A549 (cell line): ENCODE results near the gene MYO10. TPM values are rescaled to one million over a fixed set of nuclear protein-coding genes. Genes with fewer than 3 reads are reported as not detected.

ENCODE experiments used
- ATAC-seq, 2 experiments: fragments of 200-7000 bp in 1 of 2; fragments of >200 bp in 1 of 2; cut with Nextera tagmentation in 1 of 2; cut with Tn5 transposase in 1 of 2; 3 replicates each; pipeline versions ENCODE4 v1.8.0 to v1.9.1; 2018 to 2020; ENCODE audit warnings: mild to moderate bottlenecking in 1 of 2, moderate library complexity in 1 of 2
- CTCF ChIA-PET: fragments of 300-600 bp; sonication (Branson Sonifier 250); formaldehyde crosslinking; extraction: SDS; loops from one replicate; lab custom pipeline; 2021; ENCODE audit warnings: antibody characterized with exemption, inconsistent platforms; lab: Yijun Ruan, JAX
- POLR2A ChIA-PET: fragments of 350-600 bp; formaldehyde crosslinking; extraction: SDS; loops from one replicate; lab custom pipeline; 2021; ENCODE audit warnings: antibody characterized with exemption, inconsistent platforms; lab: Yijun Ruan, JAX
- DNase-seq, 2 experiments: peaks; one replicate each; pipeline versions ENCODE4 v3.0.0 to v3.0.0-alpha.2; 2011 to 2016; ENCODE audit warnings: low read depth in 1 of 2, low spot score in 1 of 2
- FAIRE-seq: peaks from 2 replicates; lab custom pipeline; 2011; peaks lifted over from hg19 to GRCh38; lab: Jason Lieb, UNC
- H3K27ac ChIP-seq, 2 experiments: fragments of >200 bp; sonication (Bioruptor Twin); formaldehyde crosslinking; 3 replicates each; pipeline ENCODE4 v1.5.1; 2016 to 2017
- H3K4me1 ChIP-seq: fragments of >200 bp; sonication (Bioruptor Twin); formaldehyde crosslinking; 3 replicates; pipeline ENCODE4 v1.6.1; 2016
- H3K4me2 ChIP-seq: fragments of >200 bp; sonication (Bioruptor Twin); formaldehyde crosslinking; 3 replicates; pipeline ENCODE4 v1.6.1; 2016
- H3K4me3 ChIP-seq: fragments of >200 bp; sonication (Bioruptor Twin); formaldehyde crosslinking; 3 replicates; pipeline ENCODE4 v1.5.1; 2016
- H3K9me3 ChIP-seq: fragments of >200 bp; sonication (Bioruptor Twin); formaldehyde crosslinking; 3 replicates; pipeline ENCODE4 v1.6.1; 2016
- ATOH8 ChIP-seq: fragments of 250-450 bp; sonication (Bioruptor Pico); IDR thresholded peaks from 2 replicates; pipeline ENCODE4 v1.5.0; 2020; ENCODE audit warnings: low read depth, mild to moderate bottlenecking, moderate library complexity
- BCL3 ChIP-seq: fragments of >200 bp; sonication (Bioruptor Twin); formaldehyde crosslinking; IDR thresholded peaks from 3 replicates; pipeline ENCODE4 v1.6.1; 2016
- CBX2 ChIP-seq: fragments of 200-600 bp; sonication (generic); IDR thresholded peaks from 2 replicates; pipeline ENCODE4 v1.6.1; 2016; ENCODE audit warnings: low read depth, mild to moderate bottlenecking, borderline replicate concordance
- CEBPB ChIP-seq, 2 experiments: fragments of >200 bp in 1 of 2; sonication (Bioruptor Twin) in 1 of 2; formaldehyde crosslinking in 1 of 2; IDR thresholded peaks; 2 replicates each; pipeline ENCODE4 v1.6.1; 2012 to 2016
- CHD4 ChIP-seq: fragments of 200-600 bp; sonication (generic); IDR thresholded peaks from 2 replicates; pipeline ENCODE4 v1.6.1; 2016; ENCODE audit warnings: antibody characterized with exemption, mild to moderate bottlenecking, borderline replicate concordance
- CTCF ChIP-seq: fragments of >200 bp; sonication (Bioruptor Twin); formaldehyde crosslinking; IDR thresholded peaks from 3 replicates; pipeline ENCODE4 v1.5.1; 2016
- E2F6 ChIP-seq: IDR thresholded peaks from 2 replicates; pipeline ENCODE4 v1.6.1; 2012; ENCODE audit warnings: low read depth, borderline replicate concordance
- ELK1 ChIP-seq: fragments of 150-350 bp; IDR thresholded peaks from 2 replicates; pipeline ENCODE4 v1.6.1; 2014; ENCODE audit warnings: low read depth, mild to moderate bottlenecking, low read length
- HDAC2 ChIP-seq: fragments of 200-600 bp; sonication (generic); IDR thresholded peaks from 2 replicates; pipeline ENCODE4 v1.6.1; 2016
- HES2 ChIP-seq: fragments of >200 bp; sonication (Bioruptor Twin); formaldehyde crosslinking; IDR thresholded peaks from 2 replicates; pipeline ENCODE4 v1.6.1; 2016
- HOXA7 ChIP-seq: fragments of 250-450 bp; sonication (Bioruptor Pico); IDR thresholded peaks from 2 replicates; pipeline ENCODE4 v1.5.0; 2020; ENCODE audit warnings: mild to moderate bottlenecking, moderate library complexity
- JUNB ChIP-seq: fragments of >200 bp; sonication (Bioruptor Twin); formaldehyde crosslinking; IDR thresholded peaks from 2 replicates; pipeline ENCODE4 v1.6.1; 2016
- KDM1A ChIP-seq: fragments of 200-600 bp; sonication (generic); IDR thresholded peaks from 2 replicates; pipeline ENCODE4 v1.6.1; 2016; ENCODE audit warnings: low read depth, mild to moderate bottlenecking
- KDM5A ChIP-seq: fragments of 200-600 bp; sonication (generic); IDR thresholded peaks from 2 replicates; pipeline ENCODE4 v1.6.1; 2016; ENCODE audit warnings: antibody characterized with exemption, mild to moderate bottlenecking
- MAX ChIP-seq: IDR thresholded peaks from 2 replicates; pipeline ENCODE4 v1.6.1; 2012
- MAZ ChIP-seq: fragments of 150-350 bp; IDR thresholded peaks from 2 replicates; pipeline ENCODE4 v1.6.1; 2014; ENCODE audit warnings: antibody characterized with exemption, low read depth, low read length, borderline replicate concordance
- POLR2A ChIP-seq: IDR thresholded peaks from 2 replicates; pipeline ENCODE4 v1.6.1; 2012; ENCODE audit warnings: mild to moderate bottlenecking, low read length
- RAD21 ChIP-seq, 2 experiments: fragments of >200 bp in 1 of 2; sonication (Bioruptor Twin) in 1 of 2; formaldehyde crosslinking in 1 of 2; IDR thresholded peaks in 1 of 2; conservative IDR thresholded peaks in 1 of 2; 2 replicates in 1 of 2; 3 replicates in 1 of 2; pipeline ENCODE4 v1.6.1; 2012 to 2018; ENCODE audit warnings: inconsistent platforms in 1 of 2
- RCOR1 ChIP-seq: fragments of 150-350 bp; IDR thresholded peaks from 2 replicates; pipeline ENCODE4 v1.6.1; 2014; ENCODE audit warnings: antibody characterized with exemption, low read length, low read depth
- RNF2 ChIP-seq: fragments of 200-600 bp; sonication (generic); IDR thresholded peaks from 2 replicates; pipeline ENCODE4 v1.6.1; 2016; ENCODE audit warnings: low read depth, mild to moderate bottlenecking, antibody characterized with exemption, moderate library complexity, borderline replicate concordance
- SMC3 ChIP-seq: fragments of >200 bp; sonication (Bioruptor Twin); formaldehyde crosslinking; IDR thresholded peaks from 3 replicates; pipeline ENCODE4 v1.6.1; 2018; ENCODE audit warnings: inconsistent platforms
- SREBF2 ChIP-seq: fragments of 450-650 bp; IDR thresholded peaks from 2 replicates; pipeline ENCODE4 v1.6.1; 2014; ENCODE audit warnings: mild to moderate bottlenecking, moderate library complexity
- TFCP2L1 ChIP-seq: fragments of 250-450 bp; sonication (Bioruptor Pico); IDR thresholded peaks from 2 replicates; pipeline ENCODE4 v1.5.0; 2021; ENCODE audit warnings: mild to moderate bottlenecking
- ZFP36 ChIP-seq: fragments of 450-650 bp; IDR thresholded peaks from 2 replicates; pipeline ENCODE4 v1.6.1; 2014; ENCODE audit warnings: borderline replicate concordance; ENCODE audit not compliant: partially characterized antibody
- WGBS: methylation state at CpG from one replicate; pipeline ENCODE4 v1.1.6; 2017; ENCODE audit errors: missing lambda C conversion rate; 5-methylcytosine and 5-hydroxymethylcytosine counted together
- polyA plus RNA-seq, 4 experiments: library from polyadenylated mRNA; depleted of rRNA in 3 of 4; stranded (reverse); fragments of >200 nt; fragmentation: RNase III in 1 of 4; extraction: RNeasy Plus Mini Kit Qiagen cat#74134 plus additional on column Dnase treatment in 1 of 4; gene quantifications; 2 replicates in 3 of 4; 3 replicates in 1 of 4; pipeline ENCODE4 v1.2.3, GENCODE V29; 2011 to 2017

Gene MYO10
- polyA plus RNA-seq, 2 of the 4 experiments (the other 2 are of a cell fraction): 68.0 to 68.5 TPM

- Histone ChIP-seq H3K4me2 (peak overlapping the region; percentile 67), H3K9me3 (no peaks in the 10 kb centered on the region), H3K27ac (peak overlapping the region; percentile 89 to 95)
- peak; percentile 68 to 82; a peak in 5 of 6 replicates for ATAC-seq
- POLR2A ChIA-PET: no interaction called here
- DNase-seq: peak; percentile 80 to 84
- TF ChIP-seq MAX: peak; percentile 55
- TF ChIP-seq RAD21 (conservative IDR thresholded peaks at IDR 0.05 in 1 of 2, IDR thresholded peaks at IDR 0.05 in 1 of 2): peak; percentile 76 to 82
- TF ChIP-seq KDM5A: no peak; the same call in 1 of the 2 replicates
- TF ChIP-seq SMC3: peak; percentile 93
- peak; percentile 95 for TF ChIP-seq CTCF
- TF ChIP-seq HDAC2: 0 out of 2 replicates have a peak, but pooled peaks have one; percentile 6
- TF ChIP-seq HES2: no peak
- TF ChIP-seq E2F6: peak; percentile 18; the same call in 1 of the 2 replicates
- TF ChIP-seq, all 56 proteins: peak for 6
- WGBS: 1% methylated on average over 11 of the region's 11 CpGs
- peak overlapping the region; percentile 89 for H3K4me3 ChIP-seq
- FAIRE-seq: no peak
- CTCF ChIA-PET: interaction anchor here (0.7 to 5.6 kb wide), 25 partner anchors 10 to 261 kb away, joined by 3 to 41 read pairs (median 3); no protein-coding TSS in a partner anchor
- peaks cover 45% of the 10 kb centered on the region for H3K4me1 ChIP-seq
Observed at GRCh38 chr5:16934123-16934522, 2.0 kb downstream of the MYO10 start.

- no peak for DNase-seq
- CTCF ChIA-PET: interaction anchor here (0.7 to 5.6 kb wide), 35 partner anchors 9 to 262 kb away, joined by 3 to 41 read pairs (median 4); no protein-coding TSS in a partner anchor
- TF ChIP-seq KDM1A: no peak
- no peak for TF ChIP-seq SREBF2
- TF ChIP-seq JUNB: no peak
- TF ChIP-seq POLR2A: no peak
- TF ChIP-seq BCL3: no peak
- no peak for TF ChIP-seq MAZ
- no peak for TF ChIP-seq ZFP36
- no peak for TF ChIP-seq RCOR1
- no peak for TF ChIP-seq TFCP2L1 (CRISPR knock-in tag)
- TF ChIP-seq CBX2: no peak
- TF ChIP-seq, all 56 proteins: peak for 0
- peaks cover 45% of the 10 kb centered on the region for H3K4me1 ChIP-seq
- ATAC-seq (no peak), FAIRE-seq (no peak)
- peak overlapping the region; percentile 67 for H3K4me2 ChIP-seq
- H3K4me3 ChIP-seq: peak overlapping the region; percentile 89
- peak overlapping the region; percentile 89 to 95 for H3K27ac ChIP-seq
- H3K9me3 ChIP-seq: no peaks in the 10 kb centered on the region
- POLR2A ChIA-PET: interaction anchor here (0.6 to 1.2 kb wide), 2 partner anchors 123 to 1219 kb away, joined by 3 to 4 read pairs; no protein-coding TSS in a partner anchor
- WGBS: 71% methylated on average over 2 of the region's 2 CpGs
Observed at GRCh38 chr5:16933337-16933736, 2.8 kb downstream of the MYO10 start.

GRCh38 chr5:16932401-16932800, 3.7 kb downstream of the MYO10 start:
- Histone ChIP-seq H3K4me2 (peak overlapping the region; percentile 67), H3K27ac (peak overlapping the region; percentile 89 to 95; a peak in 4 of 6 replicates), H3K4me3 (peak overlapping the region; percentile 89), H3K4me1 (peaks cover 44% of the 10 kb centered on the region), H3K9me3 (no peaks in the 10 kb centered on the region)
- no peak for FAIRE-seq
- no peak for ATAC-seq
- no peak for DNase-seq
- ChIA-PET CTCF (interaction anchor here (1.3 to 5.6 kb wide), 14 partner anchors 14 to 257 kb away, joined by 3 to 41 read pairs (median 6); no protein-coding TSS in a partner anchor), POLR2A (interaction anchor here (1.2 kb wide), 1 partner anchor 124 kb away, joined by 3 read pairs; no protein-coding TSS in a partner anchor)
- WGBS: 61% methylated on average over 3 of the region's 3 CpGs
- TF ChIP-seq CTCF (no peak), CHD4 (no peak), RAD21 (conservative IDR thresholded peaks at IDR 0.05 in 1 of 2, IDR thresholded peaks at IDR 0.05 in 1 of 2) (no peak), ATOH8 (CRISPR knock-in tag) (no peak), CEBPB (IDR thresholded peaks at IDR 0.05) (no peak), ZFP36 (no peak), RNF2 (no peak), HOXA7 (CRISPR knock-in tag) (no peak), TFCP2L1 (CRISPR knock-in tag) (no peak), ELK1 (no peak)
